Right atrium auricular region (tissue), 2 donors: Measurements from ENCODE around the gene TMC6. TPM values are rescaled to one million over a fixed set of nuclear protein-coding genes. Genes with fewer than 3 reads are reported as not detected.

Experiments
- DNase-seq: peaks from one replicate; pipeline ENCODE4 v3.0.0-alpha.2; 2019; ENCODE audit warnings: low spot score
- H3K27ac ChIP-seq, 2 donors: fragments of 200-600 bp; sonication (generic); 1 replicate in 1 of 2; 2 replicates in 1 of 2; pipeline ENCODE4 v1.5.1; 2016 to 2019
- H3K27me3 ChIP-seq, 2 donors: fragments of 200-600 bp; sonication (generic); one replicate each; pipeline versions ENCODE4 v1.5.1 to v1.6.0; 2017 to 2019
- H3K36me3 ChIP-seq: fragments of 200-600 bp; sonication (generic); one replicate; pipeline ENCODE4 v1.5.1; 2016
- H3K4me1 ChIP-seq, 2 donors: fragments of 200-600 bp; sonication (generic); one replicate each; pipeline versions ENCODE4 v1.5.1 to v1.6.0; 2017 to 2019
- H3K4me3 ChIP-seq, 2 donors: fragments of 200-600 bp; sonication (generic); 1 replicate in 1 of 2; 2 replicates in 1 of 2; pipeline ENCODE4 v1.5.1; 2017 to 2019; ENCODE audit warnings: mild to moderate bottlenecking in 1 of 2, moderate library complexity in 1 of 2
- H3K9me3 ChIP-seq, 2 donors: fragments of 200-600 bp; sonication (generic); one replicate each; pipeline ENCODE4 v1.5.1; 2019
- CTCF ChIP-seq, 2 donors: fragments of 200-600 bp; sonication (generic); IDR thresholded peaks; one replicate each; pipeline ENCODE4 v1.5.1; 2019; ENCODE audit warnings: antibody characterized with exemption in 2 of 2
- total RNA-seq, 2 donors: library from RNA; depleted of rRNA; stranded (reverse); fragments of >200 nt; gene quantifications; one replicate each; pipeline ENCODE4 v1.1.0, GENCODE V29; 2016

The TMC6 gene
- total RNA-seq, 2 donors from 2014 or later, result 7.5 to 41.3 TPM

GRCh38 chr17:78137392-78138203 lies 9.0 kb upstream of the TMC6 start:
- peaks cover 0 to 16% of the 10 kb centered on the region in 2 donors for H3K4me1 ChIP-seq
- no peaks in the 10 kb centered on the region for H3K9me3 ChIP-seq
- DNase-seq, result no peak
- TF ChIP-seq CTCF (IDR thresholded peaks at IDR 0.05), result no peak
- no peak overlapping the region for H3K27ac ChIP-seq
- H3K27me3 ChIP-seq, result no peaks in the 10 kb centered on the region
- H3K4me3 ChIP-seq, result no peak overlapping the region
- no peaks in the 10 kb centered on the region for H3K36me3 ChIP-seq

GRCh38 chr17:78135858-78136500 lies 7.4 kb upstream of the TMC6 start:
- Histone ChIP-seq H3K27ac (no peak overlapping the region), H3K9me3 (no peaks in the 10 kb centered on the region), H3K4me1 (peaks cover 0 to 29% of the 10 kb centered on the region in 2 donors), H3K4me3 (no peak overlapping the region), H3K36me3 (no peaks in the 10 kb centered on the region), H3K27me3 (no peaks in the 10 kb centered on the region)
- TF ChIP-seq CTCF (IDR thresholded peaks at IDR 0.05), result no peak
- no peak for DNase-seq

GRCh38 chr17:78134899-78135385 lies 6.4 kb upstream of the TMC6 start:
- Histone ChIP-seq H3K4me3 (no peak overlapping the region), H3K36me3 (no peaks in the 10 kb centered on the region), H3K4me1 (peaks cover 0 to 32% of the 10 kb centered on the region in 2 donors), H3K27ac (no peak overlapping the region), H3K9me3 (no peaks in the 10 kb centered on the region), H3K27me3 (no peaks in the 10 kb centered on the region)
- no peak for TF ChIP-seq CTCF (IDR thresholded peaks at IDR 0.05)
- no peak for DNase-seq

GRCh38 chr17:78133971-78134898 lies 5.7 kb upstream of the TMC6 start:
- no peak overlapping the region for H3K27ac ChIP-seq
- no peaks in the 10 kb centered on the region for H3K9me3 ChIP-seq
- no peaks in the 10 kb centered on the region for H3K36me3 ChIP-seq
- no peak overlapping the region for H3K4me3 ChIP-seq
- peak in 1 of 2 donors; percentile 60 for TF ChIP-seq CTCF (IDR thresholded peaks at IDR 0.05)
- peaks cover 0 to 39% of the 10 kb centered on the region in 2 donors for H3K4me1 ChIP-seq
- H3K27me3 ChIP-seq, result no peaks in the 10 kb centered on the region
- no peak for DNase-seq

GRCh38 chr17:78133179-78133951 lies 4.8 kb upstream of the TMC6 start:
- Histone ChIP-seq H3K4me1 (peaks cover 1 to 48% of the 10 kb centered on the region in 2 donors), H3K27me3 (no peaks in the 10 kb centered on the region), H3K36me3 (no peaks in the 10 kb centered on the region), H3K9me3 (no peaks in the 10 kb centered on the region), H3K27ac (no peak overlapping the region), H3K4me3 (no peak overlapping the region)
- no peak for DNase-seq
- no peak for TF ChIP-seq CTCF (IDR thresholded peaks at IDR 0.05)
